Tibial artery (tissue), 4 donors: ENCODE results near the gene SLC47A1.
"Not testable (repeated sequence)": the region's sequence is repeated elsewhere in the genome, so short reads cannot be mapped to it uniquely, and the experiment has no call there.

Source experiments
- DNase-seq, 2 donors: peaks; one replicate each; pipeline ENCODE4 v3.0.0-alpha.2; 2019
- H3K27ac ChIP-seq, 2 donors: fragments of 200-600 bp; sonication (generic) in 1 of 2; 1 replicate in 1 of 2; 2 replicates in 1 of 2; pipeline ENCODE4 v1.5.1; 2018 to 2019; ENCODE audit warnings: mild to moderate bottlenecking in 1 of 2
- H3K27me3 ChIP-seq, 2 donors: fragments of 200-600 bp; sonication (generic) in 1 of 2; one replicate each; pipeline versions ENCODE4 v1.5.1 to v1.6.0; 2016 to 2019
- H3K36me3 ChIP-seq, 3 donors: fragments of 200-600 bp; sonication (generic) in 2 of 3; one replicate each; pipeline ENCODE4 v1.5.1; 2016 to 2019; ENCODE audit warnings: mild to moderate bottlenecking in 2 of 3
- H3K4me1 ChIP-seq, 4 donors: fragments of 200-600 bp; sonication (generic) in 2 of 4; 1 replicate in 3 of 4; 2 replicates in 1 of 4; pipeline ENCODE4 v1.5.1; 2016 to 2019
- H3K4me3 ChIP-seq, 2 donors: fragments of 200-600 bp; sonication (generic) in 1 of 2; 1 replicate in 1 of 2; 2 replicates in 1 of 2; pipeline ENCODE4 v1.5.1; 2018 to 2019; ENCODE audit warnings: mild to moderate bottlenecking in 2 of 2
- H3K9me3 ChIP-seq, 3 donors: fragments of 200-600 bp; sonication (generic) in 1 of 3; one replicate each; pipeline ENCODE4 v1.5.1; 2016 to 2019
- intact Hi-C: fragments of 100-400 bp; cut with DNase I; formaldehyde crosslinking; loops from one replicate; pipeline ENCODE4 v1.15.0; 2023; ENCODE audit warnings: low total_unique reads
- TF ChIP-seq, protein P1 (sequence below), 2 experiments: fragments of 200-600 bp in 1 of 2; fragments of 450-650 bp in 1 of 2; IDR thresholded peaks; one replicate each; pipeline ENCODE4 v1.5.1; 2017 to 2019; ENCODE audit warnings: antibody characterized with exemption in 2 of 2, mild to moderate bottlenecking in 1 of 2, moderate library complexity in 1 of 2

SLC47A1 gene

DNA sequence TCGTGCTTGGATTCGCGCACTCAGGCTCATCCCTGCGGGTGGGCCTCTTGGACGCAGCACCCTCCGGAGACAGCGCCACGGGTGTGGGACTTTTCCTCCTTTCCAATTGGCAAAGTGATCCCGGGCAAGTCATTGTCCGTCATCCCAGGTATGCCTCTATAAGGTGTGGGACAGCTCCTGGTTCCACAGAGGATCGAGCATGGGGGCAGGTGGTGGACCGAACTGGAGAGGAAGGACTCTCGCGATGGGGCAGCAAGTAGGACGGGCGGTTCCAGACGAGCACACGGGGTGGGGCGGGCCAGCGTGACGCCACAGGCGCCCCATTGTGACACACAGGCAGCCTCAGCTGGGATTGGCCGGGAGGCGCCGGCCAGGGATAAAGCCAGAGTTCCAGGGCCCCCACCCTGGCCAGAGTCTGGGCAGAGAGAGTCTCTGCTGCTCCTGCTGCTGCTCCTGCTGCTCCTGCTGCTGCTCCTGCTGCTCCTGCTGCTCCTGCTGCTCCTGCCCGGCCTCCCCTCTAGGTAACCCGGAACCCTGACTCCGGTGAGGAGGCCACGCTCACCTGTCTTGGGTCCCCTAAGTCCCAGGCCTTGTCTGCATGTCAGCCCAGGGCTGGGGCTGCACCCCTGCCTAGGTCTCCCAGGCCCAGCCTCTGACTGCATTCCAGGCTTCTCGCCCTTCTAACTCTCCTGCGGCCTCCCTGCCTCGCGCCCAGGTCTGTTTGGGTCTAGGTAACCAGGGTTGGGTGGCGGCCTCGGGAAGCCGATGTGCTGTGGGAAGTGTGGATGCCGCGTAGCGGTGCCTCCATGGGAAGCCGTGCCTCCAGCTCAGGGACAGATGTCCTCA is 38.5 kb upstream of the SLC47A1 start:
- Histone ChIP-seq H3K4me3 (no peak overlapping the region), H3K27ac (no peak overlapping the region), H3K27me3 (no peaks in the 10 kb centered on the region), H3K36me3 (no peaks in the 10 kb centered on the region), H3K4me1 (no peaks in the 10 kb centered on the region), H3K9me3 (no peaks in the 10 kb centered on the region)
- TF ChIP-seq, protein P1, sequence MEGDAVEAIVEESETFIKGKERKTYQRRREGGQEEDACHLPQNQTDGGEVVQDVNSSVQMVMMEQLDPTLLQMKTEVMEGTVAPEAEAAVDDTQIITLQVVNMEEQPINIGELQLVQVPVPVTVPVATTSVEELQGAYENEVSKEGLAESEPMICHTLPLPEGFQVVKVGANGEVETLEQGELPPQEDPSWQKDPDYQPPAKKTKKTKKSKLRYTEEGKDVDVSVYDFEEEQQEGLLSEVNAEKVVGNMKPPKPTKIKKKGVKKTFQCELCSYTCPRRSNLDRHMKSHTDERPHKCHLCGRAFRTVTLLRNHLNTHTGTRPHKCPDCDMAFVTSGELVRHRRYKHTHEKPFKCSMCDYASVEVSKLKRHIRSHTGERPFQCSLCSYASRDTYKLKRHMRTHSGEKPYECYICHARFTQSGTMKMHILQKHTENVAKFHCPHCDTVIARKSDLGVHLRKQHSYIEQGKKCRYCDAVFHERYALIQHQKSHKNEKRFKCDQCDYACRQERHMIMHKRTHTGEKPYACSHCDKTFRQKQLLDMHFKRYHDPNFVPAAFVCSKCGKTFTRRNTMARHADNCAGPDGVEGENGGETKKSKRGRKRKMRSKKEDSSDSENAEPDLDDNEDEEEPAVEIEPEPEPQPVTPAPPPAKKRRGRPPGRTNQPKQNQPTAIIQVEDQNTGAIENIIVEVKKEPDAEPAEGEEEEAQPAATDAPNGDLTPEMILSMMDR (IDR thresholded peaks at IDR 0.05) = no peak
- DNase-seq = peak in 1 of 2 donors; percentile 64
- intact Hi-C loops = no loop called here

DNA sequence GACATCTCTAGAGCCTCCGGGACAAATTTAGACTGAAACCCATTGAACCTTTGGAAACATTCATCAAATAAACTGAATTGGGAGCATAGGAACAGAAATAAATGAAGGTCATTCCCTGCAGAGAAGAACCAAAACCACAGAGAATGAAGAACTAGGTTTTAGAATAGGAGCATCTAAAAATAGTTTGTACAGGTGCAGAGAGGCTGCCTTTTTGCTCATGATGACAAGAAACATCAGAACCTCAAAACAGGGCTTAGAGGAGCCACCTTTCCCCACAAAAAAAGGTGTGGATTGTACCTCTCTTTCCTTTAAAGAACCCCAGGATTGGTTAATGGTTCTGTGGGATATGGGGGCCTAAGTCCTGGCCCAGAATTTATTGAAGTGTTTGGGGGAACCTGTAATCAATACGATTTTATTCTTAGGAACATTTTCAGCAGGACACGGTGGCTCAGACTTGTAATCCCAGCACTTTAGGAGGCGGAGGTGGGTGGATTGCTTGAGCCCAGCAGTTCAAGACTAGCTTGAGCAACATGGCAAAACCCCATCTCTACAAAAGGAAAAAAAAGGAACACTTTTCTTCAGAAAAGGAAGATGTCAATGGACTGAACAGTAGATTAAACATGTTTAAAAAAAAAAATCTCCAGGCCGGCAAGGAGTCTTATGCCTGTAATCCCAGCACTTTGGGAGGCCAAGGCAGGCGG is 37.7 kb upstream of the SLC47A1 start:
- intact Hi-C loops = no loop called here

DNA sequence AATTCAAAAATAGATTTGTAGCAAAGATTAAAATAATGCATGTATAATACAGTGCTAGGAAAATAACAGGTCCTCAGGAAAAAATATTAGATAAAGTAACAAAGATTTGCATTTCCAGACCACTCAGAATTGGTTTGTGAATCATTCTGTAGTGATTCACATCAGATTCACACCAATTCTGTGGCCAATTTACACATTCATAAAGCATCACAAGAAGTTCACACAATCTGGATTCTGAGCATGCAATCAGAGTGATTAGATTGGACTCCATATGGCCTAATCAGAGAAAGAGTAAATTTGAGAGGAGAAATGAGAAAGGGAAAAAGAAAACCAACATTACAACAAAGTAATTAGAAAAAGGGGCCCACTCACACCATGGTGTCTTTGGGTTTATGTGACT is 36.0 kb upstream of the SLC47A1 start:
- DNase-seq = no peak
- no peaks in the 10 kb centered on the region for H3K36me3 ChIP-seq
- no peaks in the 10 kb centered on the region for H3K4me1 ChIP-seq
- H3K4me3 ChIP-seq = no peak overlapping the region
- H3K9me3 ChIP-seq = no peaks in the 10 kb centered on the region
- TF ChIP-seq, protein P1 (IDR thresholded peaks at IDR 0.05) = no peak
- intact Hi-C loops = no loop called here
- H3K27ac ChIP-seq = no peak overlapping the region
- H3K27me3 ChIP-seq = no peaks in the 10 kb centered on the region

More for the DNA sequence above, 37.7 kb upstream of the SLC47A1 start:
- no peak for DNase-seq
- Histone ChIP-seq H3K9me3 (no peaks in the 10 kb centered on the region), H3K27me3 (no peaks in the 10 kb centered on the region), H3K4me1 (no peaks in the 10 kb centered on the region), H3K4me3 (no peak overlapping the region), H3K27ac (no peak overlapping the region), H3K36me3 (no peaks in the 10 kb centered on the region)
- TF ChIP-seq, protein P1 (IDR thresholded peaks at IDR 0.05) = no peak

DNA sequence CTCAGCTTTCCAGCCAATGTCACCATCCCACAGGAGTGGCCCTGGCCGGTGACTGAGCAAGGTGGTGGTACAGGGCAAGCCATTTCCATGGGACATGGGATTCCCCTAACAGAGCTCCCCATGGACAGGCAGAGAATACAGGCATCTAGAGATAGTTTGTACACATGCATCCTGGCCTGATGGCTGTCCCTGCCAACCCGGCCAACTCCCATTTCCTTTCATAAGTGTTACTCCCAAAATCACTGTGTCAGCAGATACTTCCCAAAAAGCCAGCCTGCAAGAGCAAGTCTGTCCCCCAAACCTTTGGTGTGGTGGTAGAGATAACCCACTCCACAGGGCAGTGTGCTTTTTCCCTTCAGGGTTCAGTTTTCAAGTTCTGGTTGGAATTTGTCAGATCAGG is 32.4 kb upstream of the SLC47A1 start:
- Histone ChIP-seq H3K9me3 (no peaks in the 10 kb centered on the region), H3K27ac (no peak overlapping the region), H3K4me3 (no peak overlapping the region), H3K36me3 (no peaks in the 10 kb centered on the region), H3K27me3 (no peaks in the 10 kb centered on the region), H3K4me1 (no peaks in the 10 kb centered on the region)
- intact Hi-C loops = no loop called here
- DNase-seq = peak in 1 of 2 donors; percentile 21
- TF ChIP-seq, protein P1 (IDR thresholded peaks at IDR 0.05) = no peak

DNA sequence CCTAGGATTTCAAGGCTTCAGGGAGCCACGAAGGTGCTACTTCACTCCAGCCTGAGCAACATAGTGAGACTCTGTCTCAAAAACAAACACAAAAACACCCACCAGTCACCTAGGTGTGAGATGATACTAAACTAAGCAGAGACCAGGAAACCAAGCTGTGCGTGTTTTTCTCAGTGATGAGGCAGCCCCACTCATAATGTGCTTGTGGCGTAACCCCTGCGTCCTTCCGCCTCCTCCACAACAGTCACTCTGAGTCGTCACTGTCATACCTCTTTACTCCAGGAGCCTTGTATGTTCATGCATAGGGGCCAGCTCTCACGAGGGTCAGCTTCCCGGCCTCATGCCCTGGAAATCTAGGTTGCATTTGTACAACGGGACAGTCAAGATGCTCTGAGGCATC is 31.1 kb upstream of the SLC47A1 start:
- no peaks in the 10 kb centered on the region for H3K36me3 ChIP-seq
- no peaks in the 10 kb centered on the region for H3K27me3 ChIP-seq
- H3K27ac ChIP-seq = no peak overlapping the region
- intact Hi-C loops = no loop called here
- TF ChIP-seq, protein P1 (IDR thresholded peaks at IDR 0.05) = no peak
- peak in 1 of 2 donors; percentile 53 for DNase-seq
- no peaks in the 10 kb centered on the region for H3K4me1 ChIP-seq
- no peaks in the 10 kb centered on the region for H3K9me3 ChIP-seq
- no peak overlapping the region for H3K4me3 ChIP-seq

DNA sequence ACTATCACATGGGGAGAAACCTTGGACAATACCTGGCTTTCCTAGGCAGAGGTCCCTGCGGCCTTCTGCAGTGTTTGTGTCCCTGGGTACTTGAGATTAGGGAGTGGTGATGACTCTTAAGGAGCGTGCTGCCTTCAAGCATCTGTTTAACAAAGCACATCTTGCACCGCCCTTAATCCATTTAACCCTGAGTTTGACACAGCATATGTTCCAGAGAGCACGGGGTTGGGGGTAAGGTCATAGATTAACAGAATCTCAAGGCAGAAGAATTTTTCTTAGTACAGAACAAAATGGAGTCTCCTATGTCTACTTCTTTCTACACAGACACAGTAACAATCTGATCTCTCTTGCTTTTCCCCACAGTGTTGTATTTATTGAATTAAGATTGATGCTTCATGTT is 28.1 kb upstream of the SLC47A1 start:
- intact Hi-C loops = loop anchor here (5.0 kb wide), 2 partner anchors 128 to 1678 kb away; partner anchors contain the start of gene MAPK7
- not testable (repeated sequence) for H3K36me3 ChIP-seq, H3K9me3 ChIP-seq, DNase-seq, H3K27ac ChIP-seq, H3K4me3 ChIP-seq, H3K27me3 ChIP-seq, H3K4me1 ChIP-seq
